Hematopoietic multipotent progenitor cell (in vitro differentiated cells): ENCODE measurements around the gene EHD4. TPM values are rescaled to one million over a fixed set of nuclear protein-coding genes. Genes with fewer than 3 reads are reported as not detected.

Experiments used
- DNase-seq, 3 donors: peaks; one replicate each; pipeline ENCODE4 v3.0.0-alpha.2; 2011 to 2015; ENCODE audit warnings: low read depth in 2 of 3, low spot score in 2 of 3
- total RNA-seq: library from RNA; depleted of rRNA; stranded (reverse); fragments of >200 nt; gene quantifications from one replicate; pipeline ENCODE4 v1.2.3, GENCODE V29; 2012

Gene EHD4
- total RNA-seq: 6.7 TPM

DNA sequence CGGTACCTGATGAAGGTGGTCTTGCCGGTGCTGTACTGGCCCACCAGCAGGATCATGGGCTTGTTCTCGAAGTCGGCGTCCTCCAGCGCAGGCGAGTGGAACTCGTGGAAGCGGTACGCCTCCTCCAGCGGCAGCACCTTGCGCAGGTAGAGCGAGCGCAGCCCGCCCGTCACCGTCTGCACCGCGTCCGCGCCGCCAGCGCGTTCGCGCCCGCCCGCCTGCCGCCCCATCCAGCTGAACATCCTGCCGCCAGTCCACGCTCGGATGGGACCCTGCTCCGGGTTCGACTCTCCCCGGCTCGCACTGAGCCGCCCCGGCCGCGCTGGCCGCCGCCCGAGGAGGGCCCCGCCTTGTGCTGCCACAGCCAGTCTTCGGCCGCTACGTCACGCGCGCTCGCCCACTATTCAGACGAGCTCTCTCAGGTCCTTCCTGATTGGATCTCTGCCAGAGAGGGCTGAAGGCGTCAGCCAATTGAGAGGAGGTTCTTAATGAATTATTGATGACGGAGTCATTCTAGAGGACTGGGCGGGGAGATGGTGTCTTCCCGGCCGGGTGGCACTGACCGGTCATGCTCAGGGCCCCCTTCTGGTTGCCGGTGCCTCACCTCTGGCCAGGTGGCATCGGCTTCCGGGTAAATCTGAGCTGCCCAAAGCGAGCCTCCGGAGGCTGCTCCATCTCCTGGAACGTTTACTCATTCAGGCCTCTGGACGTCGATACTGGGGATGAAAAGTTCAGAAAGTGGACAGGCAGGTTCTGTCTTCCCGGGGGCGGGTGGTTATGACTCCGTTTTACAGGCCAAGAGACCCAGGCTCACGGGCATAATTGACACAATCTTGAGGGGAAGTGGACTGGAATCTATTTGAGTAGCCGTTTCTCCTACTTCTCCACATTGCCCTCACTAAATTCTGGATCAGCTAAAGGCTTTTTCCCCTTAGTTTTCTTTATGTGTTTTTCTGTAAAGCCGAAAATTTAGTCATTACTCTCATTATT lies at the start of gene EHD4:
EHD4 (minus strand) TSS at position 305 of the 990 bp plus-strand sequence; CDS start at position 242, 63 bp downstream.
- peak; percentile 84 to 99 (median 98) for DNase-seq

DNA sequence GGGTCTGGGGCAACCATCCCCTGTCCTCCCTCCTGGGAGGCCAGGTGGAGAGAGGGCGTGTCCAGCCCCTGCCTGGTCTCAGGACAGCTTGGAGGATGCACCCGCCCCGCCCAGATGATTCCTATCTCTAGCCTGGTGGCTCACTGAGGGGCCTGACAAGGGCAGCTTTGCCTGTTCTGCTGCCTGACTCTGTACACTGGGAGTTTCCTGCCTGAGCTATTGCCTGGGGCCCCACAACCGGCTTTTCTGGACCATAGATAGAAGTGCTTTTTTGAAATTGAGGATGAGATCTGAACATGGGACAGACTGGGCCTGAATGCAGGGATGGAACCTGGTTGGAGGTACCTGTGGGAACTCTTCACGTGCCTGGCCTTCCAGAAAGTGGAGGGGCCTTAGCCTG lies 49.2 kb upstream of the EHD4 start:
- no peak for DNase-seq

DNA sequence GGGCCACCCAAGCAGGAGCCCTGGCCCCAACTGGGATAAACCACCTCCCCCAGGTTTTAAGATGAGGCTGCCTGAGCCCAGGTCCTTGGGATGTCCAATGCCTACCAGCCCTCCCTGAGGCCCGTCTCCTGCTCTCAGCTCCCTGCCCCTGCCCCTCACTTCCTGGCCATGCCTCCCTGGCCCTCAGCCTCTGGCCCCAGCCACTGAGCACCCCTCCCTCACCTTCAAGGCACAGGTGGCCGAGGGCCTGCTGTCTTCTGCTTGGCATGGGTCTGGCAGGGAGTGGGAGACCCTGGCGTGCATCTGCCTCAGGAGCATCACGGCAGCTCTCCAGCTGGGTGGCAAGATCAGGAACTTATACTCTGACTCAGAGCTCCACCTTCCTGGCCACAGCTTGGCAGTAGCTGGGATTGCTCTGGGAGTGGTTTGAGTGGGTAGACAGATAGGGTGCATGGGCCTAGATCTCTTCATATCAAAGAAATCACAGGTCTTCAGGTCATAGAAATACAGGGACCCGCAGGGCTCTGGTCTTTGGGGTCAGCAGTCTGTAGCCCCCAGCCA lies 48.4 kb upstream of the EHD4 start, which contains the start of gene PLA2G4E:
PLA2G4E (minus strand) TSS at position 330 of the 561 bp plus-strand sequence; CDS start at position 318, 12 bp downstream.
- no peak for DNase-seq

DNA sequence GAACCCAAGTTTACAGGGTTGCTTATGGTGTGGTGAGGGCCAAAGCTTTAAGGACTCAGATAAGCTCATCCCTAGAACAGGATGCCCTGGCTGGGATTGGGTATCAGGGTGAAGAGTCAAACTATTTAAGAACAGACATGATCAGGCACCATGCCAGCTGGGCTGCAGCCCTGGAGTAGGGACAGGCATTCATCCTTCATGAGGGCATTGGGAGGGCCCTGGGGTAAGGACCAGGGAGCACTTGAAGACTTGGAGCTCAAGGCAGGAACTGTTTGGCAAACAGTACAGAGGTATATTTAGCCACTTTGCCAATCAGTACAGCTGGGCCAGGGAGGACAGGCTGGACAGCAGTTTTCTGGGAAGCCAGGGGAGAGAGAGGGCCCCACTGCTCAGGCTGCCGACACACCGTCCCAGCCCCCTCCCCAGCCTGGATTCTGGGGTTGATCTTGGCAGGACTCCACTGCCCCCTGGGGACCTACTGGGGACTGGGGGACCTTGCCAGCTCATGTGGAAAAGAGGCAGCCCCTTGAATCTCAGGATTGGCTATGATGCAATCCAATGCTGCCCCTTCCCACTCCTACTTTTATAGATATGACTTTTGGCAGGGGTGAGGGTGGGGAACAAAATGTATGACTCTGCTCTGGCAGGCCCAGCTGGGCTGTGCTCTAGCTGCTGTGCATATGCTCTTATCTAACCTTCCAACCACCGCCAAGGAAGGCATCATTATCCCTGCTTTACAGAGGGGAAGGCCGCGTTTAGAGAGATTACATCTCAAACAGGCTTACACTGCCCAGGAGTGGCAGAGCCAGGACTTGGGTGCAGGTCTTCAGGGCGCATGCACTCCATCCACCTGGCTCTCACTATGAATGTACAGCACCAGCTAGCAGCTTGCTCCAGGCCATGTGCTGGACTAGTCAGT lies 46.2 kb upstream of the EHD4 start:
- no peak for DNase-seq

DNA sequence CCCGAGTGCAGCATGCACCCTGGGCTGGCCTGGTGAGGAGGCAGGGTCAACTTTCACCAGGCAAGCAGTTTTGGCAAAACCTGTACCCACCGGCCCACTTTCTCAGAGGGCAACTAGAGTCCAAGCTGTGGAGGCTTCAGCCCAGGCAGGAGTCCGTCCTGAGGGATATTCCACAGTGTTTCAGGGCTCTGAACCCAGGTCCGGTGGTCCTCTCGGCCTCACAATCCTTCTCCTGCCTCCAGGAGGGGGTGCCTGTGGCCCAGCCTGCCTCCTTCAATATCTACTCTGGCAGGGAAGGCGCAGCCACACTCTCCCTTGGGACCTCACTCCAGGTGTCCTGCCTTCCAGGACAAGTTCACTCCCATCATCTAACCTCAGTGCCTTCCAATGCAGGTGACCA lies 44.6 kb upstream of the EHD4 start:
- DNase-seq: no peak

DNA sequence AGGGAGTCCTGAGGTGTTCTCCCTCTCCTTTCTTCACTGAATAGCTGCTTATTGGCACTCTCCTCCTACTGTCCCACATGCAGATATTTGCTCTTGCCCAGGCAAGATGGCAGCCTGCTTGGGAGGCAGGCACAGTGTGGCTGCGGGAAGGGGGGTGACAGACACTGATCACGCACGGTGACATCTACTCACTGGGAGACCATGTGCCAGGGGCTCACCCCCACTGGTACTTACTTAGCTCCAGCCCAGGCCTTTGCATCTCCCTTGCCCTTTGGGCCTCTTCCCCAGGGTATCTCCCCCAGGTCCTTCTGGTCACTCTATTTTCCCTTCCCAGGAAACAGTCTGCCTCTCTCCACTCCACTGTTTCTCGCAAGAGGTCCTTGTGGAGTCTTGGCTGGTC lies 42.0 kb upstream of the EHD4 start:
- no peak for DNase-seq

DNA sequence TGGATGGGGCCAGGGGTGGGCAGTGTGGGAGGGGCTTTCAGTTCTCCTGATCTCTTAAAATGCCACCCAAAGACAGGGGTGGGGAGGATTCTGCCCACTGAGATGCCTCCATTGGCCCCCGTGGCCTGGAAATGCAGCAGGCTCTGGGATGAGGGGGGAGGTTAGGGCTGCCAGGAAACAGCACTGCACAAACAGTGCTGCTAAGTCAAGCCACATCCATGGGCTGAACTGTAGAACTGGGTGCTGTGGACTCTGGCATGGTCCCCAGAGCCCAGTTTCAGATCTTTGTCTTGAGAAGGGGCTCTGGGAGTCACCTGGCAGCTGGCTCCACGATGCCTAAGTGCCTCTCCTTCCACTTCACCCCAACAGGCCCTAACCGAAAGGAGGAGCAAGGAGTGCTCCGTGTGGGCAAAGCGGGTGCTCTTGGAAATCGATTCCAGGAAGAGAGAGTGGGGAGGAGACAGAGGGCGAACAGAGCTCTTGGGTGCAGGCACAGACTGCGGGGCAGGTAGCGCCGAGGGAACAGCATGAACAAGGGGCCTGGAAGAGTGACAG lies 40.6 kb upstream of the EHD4 start:
- DNase-seq: no peak

DNA sequence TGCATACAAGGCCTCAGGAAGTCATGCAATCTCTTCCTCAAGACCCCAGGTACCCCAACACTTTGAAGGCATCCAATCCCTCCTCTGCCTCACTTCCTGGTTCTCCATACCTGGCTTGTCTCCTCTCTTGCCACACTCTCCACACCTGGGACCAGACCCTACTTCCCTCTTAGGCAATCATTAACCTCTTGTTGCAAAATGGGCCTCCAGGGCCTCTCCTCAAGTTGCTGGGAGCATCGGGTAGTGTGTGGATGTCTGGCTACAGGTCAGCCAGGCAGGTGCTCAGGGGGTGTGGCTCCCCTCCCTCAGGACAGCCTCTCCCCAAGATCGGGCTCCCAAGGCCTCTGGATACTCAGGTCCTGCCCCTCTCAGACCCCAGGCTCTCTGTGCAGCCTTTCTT lies 39.9 kb upstream of the EHD4 start:
- no peak for DNase-seq

DNA sequence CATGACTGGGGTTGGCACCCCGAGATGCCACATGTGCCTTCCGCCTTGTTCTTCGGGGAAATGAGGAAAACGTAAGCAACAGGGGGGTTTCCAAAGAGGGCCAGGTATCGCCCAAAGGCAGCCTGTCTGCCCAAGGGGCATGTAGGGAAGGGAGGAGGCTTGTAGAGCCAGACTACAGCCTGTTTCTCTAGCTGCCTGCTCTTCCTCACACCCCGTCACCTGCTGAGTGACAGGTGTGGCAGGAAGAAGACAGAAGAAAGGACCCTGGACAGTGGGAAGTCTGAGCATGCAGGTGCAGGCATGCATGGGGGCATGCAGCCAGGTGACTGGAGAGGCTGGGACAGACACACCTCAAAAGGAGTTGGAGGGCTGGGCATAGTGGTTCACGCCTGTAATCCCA lies 38.7 kb upstream of the EHD4 start:
- DNase-seq: no peak

DNA sequence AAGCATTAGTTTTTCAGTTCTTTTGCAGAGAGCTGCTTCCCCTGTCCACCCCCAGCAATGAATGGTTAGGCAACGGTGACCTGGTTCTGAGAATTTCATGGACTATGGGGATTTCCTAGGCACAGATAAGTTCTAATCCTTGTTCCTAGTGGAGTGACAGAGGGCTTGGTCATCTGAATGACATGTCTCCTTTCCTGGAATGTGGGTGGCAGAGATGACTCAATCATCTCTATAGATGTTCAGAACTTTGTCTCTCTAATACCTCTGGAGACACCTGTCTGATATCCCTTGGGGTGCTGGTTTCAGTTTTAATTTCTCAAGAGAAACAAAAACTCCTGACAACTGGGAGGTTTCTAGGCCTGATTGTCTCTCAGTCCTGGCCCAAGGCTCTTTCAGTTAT lies 38.1 kb upstream of the EHD4 start:
- no peak for DNase-seq

DNA sequence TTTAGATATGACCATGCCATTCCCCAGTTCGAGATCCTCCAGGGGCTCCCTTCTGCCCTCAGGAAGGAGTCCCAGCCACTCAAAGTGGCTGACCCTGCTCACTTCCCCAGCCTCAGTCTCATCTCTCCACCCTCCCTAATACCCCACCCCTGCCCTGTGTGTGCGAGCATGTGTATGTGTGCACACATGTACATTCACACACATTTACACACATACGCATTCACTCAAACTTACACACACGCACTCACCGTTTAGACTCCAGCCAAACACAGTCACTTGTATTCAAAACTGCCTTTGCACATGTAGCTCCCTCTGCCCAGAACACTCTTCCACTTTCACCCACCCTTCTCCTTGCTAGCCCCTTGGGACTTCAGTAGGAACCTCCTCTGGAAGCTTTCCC lies 37.1 kb upstream of the EHD4 start:
- DNase-seq: no peak

DNA sequence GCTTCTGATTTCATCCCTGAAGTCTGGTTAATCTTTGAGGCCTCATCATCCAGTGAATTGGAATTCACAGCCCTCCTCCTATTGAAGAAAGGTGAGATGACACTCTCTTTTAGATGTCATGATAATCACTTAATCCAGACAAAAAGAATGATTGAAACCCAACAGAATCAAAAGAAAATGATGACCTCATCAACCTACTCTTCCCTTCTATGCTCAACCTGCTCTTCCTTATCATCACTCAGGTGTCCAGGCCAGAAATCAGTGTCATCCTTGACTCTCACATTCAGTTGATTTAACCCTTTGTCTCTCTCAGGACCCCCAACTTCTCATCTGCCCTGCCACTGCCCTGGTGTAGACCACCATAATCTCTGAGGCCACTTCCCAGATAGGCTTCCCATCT lies 36.7 kb upstream of the EHD4 start:
- DNase-seq: no peak

DNA sequence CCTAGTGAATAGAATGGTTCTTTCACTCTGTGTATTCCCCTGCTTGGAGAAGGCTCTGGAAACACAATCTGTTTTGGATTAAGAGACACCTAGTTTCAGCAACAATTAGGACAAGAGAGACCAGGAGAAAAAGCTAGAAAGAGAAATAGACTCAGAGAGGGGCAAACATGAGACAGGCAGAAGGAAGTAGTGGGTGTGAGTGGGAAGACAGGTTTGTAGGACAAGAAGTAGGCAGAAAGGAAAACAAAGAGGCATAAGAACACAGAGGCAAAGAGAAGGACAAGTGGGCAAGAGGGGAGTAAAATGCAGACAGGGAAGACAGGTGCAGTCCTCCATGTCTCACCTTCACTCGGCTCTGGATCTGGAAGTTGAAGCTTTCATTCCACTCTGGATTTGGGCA lies 35.0 kb upstream of the EHD4 start:
- no peak for DNase-seq

DNA sequence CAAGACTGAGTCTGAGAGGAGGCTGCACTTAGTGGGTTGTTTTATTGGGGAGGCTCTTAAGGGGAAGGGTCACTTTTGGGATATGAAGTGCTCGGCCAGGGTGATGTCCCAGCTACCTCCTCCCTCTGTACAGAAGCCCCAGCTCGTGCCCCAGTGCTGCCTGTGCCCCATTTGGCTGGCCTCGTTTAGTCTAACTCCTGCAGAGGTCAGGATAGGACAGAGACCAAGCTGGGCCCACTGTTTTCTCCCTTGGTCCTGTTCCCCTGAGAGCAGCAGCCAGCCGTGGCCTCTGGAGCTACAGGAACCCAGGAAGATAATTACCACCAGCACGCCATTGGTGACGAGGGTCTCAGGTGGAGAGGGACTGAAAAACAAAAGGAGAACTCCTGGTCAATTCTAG lies 30.0 kb upstream of the EHD4 start:
- DNase-seq: no peak

DNA sequence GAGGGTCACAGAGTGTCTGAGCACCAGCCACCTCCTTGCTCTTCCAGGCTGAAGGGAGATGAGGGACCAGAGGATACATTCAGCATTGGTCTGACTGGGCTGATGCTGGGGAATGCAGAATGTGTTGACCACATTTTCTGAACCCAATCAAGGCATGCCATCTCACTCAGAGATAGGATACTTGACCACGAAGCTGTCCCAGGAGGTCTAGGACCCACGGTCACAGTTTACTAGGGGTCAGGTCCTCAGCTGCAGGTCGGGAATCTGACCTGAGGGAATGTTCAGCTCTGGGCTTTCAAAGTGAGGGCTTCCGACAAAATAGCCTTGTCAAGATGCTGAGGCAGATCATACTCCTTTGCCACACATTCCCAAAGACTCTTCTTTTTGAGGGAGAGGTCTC lies 28.9 kb upstream of the EHD4 start:
- DNase-seq: no peak

DNA sequence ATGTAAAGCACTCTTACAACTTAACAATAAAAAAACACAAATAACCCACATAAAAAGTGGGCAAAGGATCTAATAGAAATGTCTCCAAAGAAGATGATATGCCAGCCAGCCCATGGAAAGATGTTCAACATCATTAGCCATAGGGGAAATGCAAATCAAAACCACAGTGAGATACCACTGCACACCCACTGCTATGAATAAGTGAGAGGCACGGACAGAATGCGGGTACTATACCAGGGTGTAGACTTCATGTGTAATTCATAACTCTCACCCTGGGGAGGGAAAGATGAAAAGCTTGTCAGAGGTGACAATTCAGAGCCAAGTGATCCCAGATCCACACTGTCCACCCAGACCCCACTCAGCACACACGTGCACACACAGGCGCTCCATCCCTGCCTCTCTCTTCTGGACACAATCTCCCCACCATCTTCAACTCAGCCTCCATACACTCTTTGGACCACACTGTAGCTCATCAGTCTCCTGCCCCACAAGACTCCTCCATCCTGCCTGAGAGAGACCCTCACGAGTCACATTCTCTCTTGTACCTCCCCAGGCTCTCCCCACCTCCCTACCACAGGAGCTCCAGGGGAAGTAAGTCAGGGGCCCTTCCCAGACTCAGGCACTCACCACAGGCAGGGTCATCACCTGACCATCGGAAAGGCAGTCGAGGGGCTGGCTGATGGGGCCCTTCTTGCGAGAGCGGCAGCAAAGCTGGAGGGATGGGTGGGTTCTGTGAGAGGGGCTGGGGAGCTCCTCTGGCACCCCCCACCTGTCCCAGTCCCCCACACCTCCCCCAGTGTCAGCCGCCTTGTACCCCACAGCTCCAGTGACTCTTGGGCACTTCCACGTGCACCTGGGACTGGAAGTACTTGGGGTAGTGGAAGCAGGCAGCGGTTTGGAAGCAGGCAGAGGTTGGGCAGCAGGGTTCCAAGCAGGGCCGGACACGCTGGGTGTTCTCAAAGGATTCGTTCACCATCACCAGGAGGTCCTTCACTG lies 27.2 kb upstream of the EHD4 start:
- no peak for DNase-seq

DNA sequence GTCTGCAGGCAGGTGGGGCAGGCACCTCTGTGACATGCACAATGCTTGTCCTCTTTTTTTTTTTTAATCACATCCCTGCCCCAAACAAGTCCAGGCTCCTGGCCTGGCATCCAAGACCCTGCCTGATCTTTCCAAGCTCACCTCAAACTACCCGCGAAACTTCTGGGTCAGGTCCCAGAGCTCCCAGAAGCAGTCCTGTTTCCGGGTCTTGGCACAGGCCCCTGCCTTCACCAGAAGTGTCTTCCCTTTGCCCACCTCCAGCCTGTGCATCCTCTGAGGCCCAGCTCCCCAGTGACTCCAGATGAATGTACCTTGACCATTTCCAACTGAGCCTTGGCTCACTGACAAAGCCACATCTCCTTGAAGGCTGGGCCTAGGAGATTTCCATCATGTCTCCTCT lies 25.5 kb upstream of the EHD4 start:
- DNase-seq: no peak

DNA sequence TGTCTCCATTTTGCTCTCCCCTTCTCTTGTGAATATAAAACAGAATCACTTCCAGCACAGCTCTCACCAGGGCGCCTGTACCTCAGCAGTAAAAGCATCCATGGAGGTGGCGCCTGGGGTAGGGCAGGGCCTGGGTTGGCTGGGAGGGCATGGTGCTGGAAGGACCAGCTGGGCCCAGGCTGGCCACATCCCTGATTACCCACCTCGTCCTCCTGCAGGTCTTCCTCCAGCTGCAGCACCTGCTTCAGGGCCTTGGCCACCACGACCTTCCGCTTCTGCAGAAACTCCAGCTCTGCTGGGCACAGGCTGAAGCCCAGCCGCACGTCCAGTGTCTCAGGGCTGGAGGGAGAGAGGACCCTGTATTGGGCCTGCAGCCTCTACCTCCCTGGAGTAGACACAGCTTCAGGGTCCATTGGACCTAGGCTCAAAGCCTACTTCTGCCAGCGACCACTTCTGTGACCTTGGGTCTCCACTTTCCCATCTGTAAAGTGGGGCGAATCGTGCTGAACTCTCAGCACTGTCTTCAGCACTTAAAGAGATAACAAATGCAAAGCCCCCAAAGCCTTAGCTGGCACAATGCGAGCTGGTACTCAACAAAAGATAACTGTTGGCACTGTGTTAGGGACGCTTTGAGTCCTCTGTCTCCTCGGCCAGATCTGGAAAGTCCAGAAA lies 24.7 kb upstream of the EHD4 start:
- DNase-seq: no peak

DNA sequence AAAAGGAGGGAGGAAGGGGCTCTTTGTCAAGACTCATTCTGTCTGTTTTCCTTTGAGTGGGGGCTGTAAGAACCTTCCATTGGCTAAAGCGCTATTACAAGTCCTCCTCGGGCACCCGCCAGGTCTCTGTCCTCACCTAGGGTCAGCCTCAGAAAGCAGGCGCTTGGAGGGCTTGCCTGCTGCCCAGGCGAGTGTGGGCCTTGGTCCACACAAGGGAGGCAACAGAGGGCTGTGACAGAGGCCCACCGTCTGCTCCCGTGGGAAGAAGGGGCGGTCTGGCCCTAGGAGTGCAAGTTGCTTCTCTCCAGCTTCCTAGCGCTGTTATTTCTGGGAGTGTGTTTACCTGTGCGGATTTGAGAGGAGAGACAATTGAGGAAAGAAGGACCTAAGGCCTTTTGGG lies 24.0 kb upstream of the EHD4 start:
- DNase-seq: no peak
